ENCODE results near the gene RPA1. TPM values are rescaled to one million over a fixed set of nuclear protein-coding genes. Genes with fewer than 3 reads are reported as not detected.
"Not testable (repeated sequence)": the region's sequence is repeated elsewhere in the genome, so short reads cannot be mapped to it uniquely, and the experiment has no call there.

RPA1 gene
- total RNA-seq, 1 experiment from 2014 or later = 211 TPM

DNA sequence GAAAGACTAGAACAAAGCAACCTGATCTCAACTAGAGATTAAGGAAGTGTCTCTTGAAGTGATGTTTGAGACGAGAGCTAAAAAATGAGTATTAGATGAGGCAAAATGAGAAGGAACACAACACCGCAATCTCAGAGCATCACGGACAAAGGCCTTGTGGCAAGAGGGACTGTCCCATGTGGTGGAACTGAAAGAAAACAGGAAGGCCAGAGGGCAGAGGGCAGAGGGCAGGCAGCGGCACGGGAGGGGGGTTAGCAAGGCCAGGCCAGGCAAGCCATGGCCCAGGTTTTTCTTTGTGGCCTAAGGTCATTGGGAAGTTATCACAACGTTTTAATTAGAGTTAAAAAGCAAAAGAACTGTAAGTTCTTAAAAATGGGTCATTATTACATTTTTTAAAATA lies 22.5 kb downstream of the RPA1 start:
- DNase-seq (ENCODE audit: low spot score) = no peak
- Histone ChIP-seq H3K9me3 (ENCODE audit: low read depth, low read length, poor library complexity, severe bottlenecking) (no peaks in the 10 kb centered on the region), H3K27me3 (replicated peaks; ENCODE audit: insufficient read depth, low read depth, low read length, poor library complexity) (no peaks in the 10 kb centered on the region), H3K4me3 (ENCODE audit: low read depth, low read length, poor library complexity, severe bottlenecking) (no peak overlapping the region), H3K36me3 (ENCODE audit: insufficient read depth, low read length, poor library complexity, severe bottlenecking) (peaks cover 54% of the 10 kb centered on the region), H3K27ac (ENCODE audit: low read depth, low read length, poor library complexity, severe bottlenecking) (no peak overlapping the region), H3K4me1 (ENCODE audit: insufficient read depth, low read length, poor library complexity, severe bottlenecking) (no peaks in the 10 kb centered on the region)
- CTCF ChIA-PET = no interaction called here
- TF ChIP-seq EZH2 (IDR thresholded peaks at IDR 0.05; ENCODE audit: borderline replicate concordance, low read depth, low read length, poor library complexity, severe bottlenecking) = no peak
- TF ChIP-seq, protein P1, sequence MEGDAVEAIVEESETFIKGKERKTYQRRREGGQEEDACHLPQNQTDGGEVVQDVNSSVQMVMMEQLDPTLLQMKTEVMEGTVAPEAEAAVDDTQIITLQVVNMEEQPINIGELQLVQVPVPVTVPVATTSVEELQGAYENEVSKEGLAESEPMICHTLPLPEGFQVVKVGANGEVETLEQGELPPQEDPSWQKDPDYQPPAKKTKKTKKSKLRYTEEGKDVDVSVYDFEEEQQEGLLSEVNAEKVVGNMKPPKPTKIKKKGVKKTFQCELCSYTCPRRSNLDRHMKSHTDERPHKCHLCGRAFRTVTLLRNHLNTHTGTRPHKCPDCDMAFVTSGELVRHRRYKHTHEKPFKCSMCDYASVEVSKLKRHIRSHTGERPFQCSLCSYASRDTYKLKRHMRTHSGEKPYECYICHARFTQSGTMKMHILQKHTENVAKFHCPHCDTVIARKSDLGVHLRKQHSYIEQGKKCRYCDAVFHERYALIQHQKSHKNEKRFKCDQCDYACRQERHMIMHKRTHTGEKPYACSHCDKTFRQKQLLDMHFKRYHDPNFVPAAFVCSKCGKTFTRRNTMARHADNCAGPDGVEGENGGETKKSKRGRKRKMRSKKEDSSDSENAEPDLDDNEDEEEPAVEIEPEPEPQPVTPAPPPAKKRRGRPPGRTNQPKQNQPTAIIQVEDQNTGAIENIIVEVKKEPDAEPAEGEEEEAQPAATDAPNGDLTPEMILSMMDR (conservative IDR thresholded peaks at IDR 0.05; ENCODE audit: low read depth, low read length) = no peak
- no TSS peak for BruUV-seq (replicated peaks)
- POLR2A ChIA-PET (ENCODE audit: low non-redundant PET) = interaction anchor here (0.6 kb wide), 1 partner anchor 136 kb away, joined by 3 read pairs; no protein-coding TSS in a partner anchor
- intact Hi-C loops (cut with micrococcal nuclease; ENCODE audit: unreplicated experiment) = no loop called here

GRCh38 chr17:1853698-1854097 lies 23.9 kb downstream of the RPA1 start:
- Histone ChIP-seq H3K9me3 (ENCODE audit: low read depth, low read length, poor library complexity, severe bottlenecking) (no peaks in the 10 kb centered on the region), H3K4me3 (ENCODE audit: low read depth, low read length, poor library complexity, severe bottlenecking) (no peak overlapping the region), H3K4me1 (ENCODE audit: insufficient read depth, low read length, poor library complexity, severe bottlenecking) (no peaks in the 10 kb centered on the region), H3K36me3 (ENCODE audit: insufficient read depth, low read length, poor library complexity, severe bottlenecking) (peaks cover 47% of the 10 kb centered on the region), H3K27me3 (replicated peaks; ENCODE audit: insufficient read depth, low read depth, low read length, poor library complexity) (no peaks in the 10 kb centered on the region), H3K27ac (ENCODE audit: low read depth, low read length, poor library complexity, severe bottlenecking) (no peak overlapping the region)
- TF ChIP-seq EZH2 (IDR thresholded peaks at IDR 0.05; ENCODE audit: borderline replicate concordance, low read depth, low read length, poor library complexity, severe bottlenecking) = no peak
- TF ChIP-seq, protein P1 (conservative IDR thresholded peaks at IDR 0.05; ENCODE audit: low read depth, low read length) = no peak
- intact Hi-C loops (cut with micrococcal nuclease; ENCODE audit: unreplicated experiment) = no loop called here
- BruUV-seq (replicated peaks) = no TSS peak
- POLR2A ChIA-PET (ENCODE audit: low non-redundant PET) = no interaction called here
- DNase-seq (ENCODE audit: low spot score) = no peak
- CTCF ChIA-PET = no interaction called here

- POLR2A ChIA-PET (ENCODE audit: low non-redundant PET); H3K4me3 ChIP-seq (ENCODE audit: low read depth, low read length, poor library complexity, severe bottlenecking); H3K9me3 ChIP-seq (ENCODE audit: low read depth, low read length, poor library complexity, severe bottlenecking); H3K27me3 ChIP-seq (replicated peaks; ENCODE audit: insufficient read depth, low read depth, low read length, poor library complexity); BruUV-seq (replicated peaks); CTCF ChIA-PET; H3K27ac ChIP-seq (ENCODE audit: low read depth, low read length, poor library complexity, severe bottlenecking); DNase-seq (ENCODE audit: low spot score); H3K4me1 ChIP-seq (ENCODE audit: insufficient read depth, low read length, poor library complexity, severe bottlenecking); intact Hi-C loops (cut with micrococcal nuclease; ENCODE audit: unreplicated experiment): not testable (repeated sequence)
- H3K36me3 ChIP-seq (ENCODE audit: insufficient read depth, low read length, poor library complexity, severe bottlenecking) = peaks cover 35% of the 10 kb centered on the region
Observed at GRCh38 chr17:1856462-1856861, 26.7 kb downstream of the RPA1 start.

GRCh38 chr17:1860978-1861377 lies 31.2 kb downstream of the RPA1 start:
- Histone ChIP-seq H3K9me3 (ENCODE audit: low read depth, low read length, poor library complexity, severe bottlenecking) (no peaks in the 10 kb centered on the region), H3K4me3 (ENCODE audit: low read depth, low read length, poor library complexity, severe bottlenecking) (no peak overlapping the region), H3K27ac (ENCODE audit: low read depth, low read length, poor library complexity, severe bottlenecking) (no peak overlapping the region), H3K27me3 (replicated peaks; ENCODE audit: insufficient read depth, low read depth, low read length, poor library complexity) (no peaks in the 10 kb centered on the region), H3K4me1 (ENCODE audit: insufficient read depth, low read length, poor library complexity, severe bottlenecking) (no peaks in the 10 kb centered on the region), H3K36me3 (ENCODE audit: insufficient read depth, low read length, poor library complexity, severe bottlenecking) (no peaks in the 10 kb centered on the region)
- ChIA-PET CTCF (no interaction called here), POLR2A (ENCODE audit: low non-redundant PET) (no interaction called here)
- no TSS peak for BruUV-seq (replicated peaks)
- no peak for DNase-seq (ENCODE audit: low spot score)
- intact Hi-C loops (cut with micrococcal nuclease; ENCODE audit: unreplicated experiment) = loop anchor here (10.0 kb wide), 1 partner anchor 146 kb away; the partner anchor contains the start of gene TLCD2
- TF ChIP-seq, protein P1 (conservative IDR thresholded peaks at IDR 0.05; ENCODE audit: low read depth, low read length) = no peak
- no peak for TF ChIP-seq EZH2 (IDR thresholded peaks at IDR 0.05; ENCODE audit: borderline replicate concordance, low read depth, low read length, poor library complexity, severe bottlenecking)
